ENCODE data around the gene CRIP1.

Gene CRIP1

DNA sequence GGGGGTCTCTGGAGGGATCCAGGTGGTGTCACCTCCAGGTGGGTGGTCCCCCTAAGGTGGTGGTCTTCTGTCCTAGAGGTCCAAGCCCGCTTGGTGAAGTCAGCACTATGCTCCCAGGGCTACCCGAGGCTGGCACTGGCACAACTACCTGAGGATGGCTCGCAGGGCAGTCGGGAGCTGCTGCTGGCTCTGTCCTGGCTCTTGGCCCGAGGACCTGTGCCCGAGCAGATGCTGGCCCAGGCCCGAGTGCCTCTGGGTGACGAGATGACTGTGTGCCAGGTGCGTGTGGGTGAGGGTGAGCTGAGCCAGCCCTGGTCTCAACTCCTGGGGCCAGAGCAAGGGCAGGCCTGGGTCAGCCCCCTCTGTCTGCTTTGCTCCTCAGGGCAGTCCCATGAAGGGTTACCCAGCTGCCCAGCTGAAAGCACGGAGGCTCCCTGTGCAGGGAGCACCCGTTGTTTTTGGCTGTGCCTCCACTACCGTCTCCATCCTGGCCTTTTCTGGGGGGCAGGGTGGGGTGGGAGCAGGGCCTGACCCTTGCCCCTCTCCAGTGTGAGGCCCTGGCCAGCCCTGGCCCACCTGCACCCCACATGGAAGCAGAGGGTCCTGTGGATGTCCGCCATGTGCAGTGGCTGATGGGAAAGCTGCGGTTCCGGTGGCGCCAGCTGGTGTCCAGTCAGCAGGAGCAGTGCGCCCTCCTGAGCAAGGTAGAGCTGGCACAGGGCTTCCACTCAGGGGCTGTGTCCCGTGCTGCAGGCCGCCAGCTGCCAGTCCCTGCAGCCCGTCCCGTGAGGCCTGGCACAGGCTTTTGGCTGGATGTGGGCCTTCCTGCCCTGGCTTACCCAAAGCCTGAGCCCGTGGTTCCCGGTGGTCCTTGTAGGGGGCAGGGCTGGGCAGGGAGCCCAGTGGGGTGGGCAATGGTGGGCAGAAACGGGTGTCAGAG is 5.6 kb downstream of the CRIP1 start:
- DNase-seq (ENCODE audit: low read depth in 3 of 3), result no peak

DNA sequence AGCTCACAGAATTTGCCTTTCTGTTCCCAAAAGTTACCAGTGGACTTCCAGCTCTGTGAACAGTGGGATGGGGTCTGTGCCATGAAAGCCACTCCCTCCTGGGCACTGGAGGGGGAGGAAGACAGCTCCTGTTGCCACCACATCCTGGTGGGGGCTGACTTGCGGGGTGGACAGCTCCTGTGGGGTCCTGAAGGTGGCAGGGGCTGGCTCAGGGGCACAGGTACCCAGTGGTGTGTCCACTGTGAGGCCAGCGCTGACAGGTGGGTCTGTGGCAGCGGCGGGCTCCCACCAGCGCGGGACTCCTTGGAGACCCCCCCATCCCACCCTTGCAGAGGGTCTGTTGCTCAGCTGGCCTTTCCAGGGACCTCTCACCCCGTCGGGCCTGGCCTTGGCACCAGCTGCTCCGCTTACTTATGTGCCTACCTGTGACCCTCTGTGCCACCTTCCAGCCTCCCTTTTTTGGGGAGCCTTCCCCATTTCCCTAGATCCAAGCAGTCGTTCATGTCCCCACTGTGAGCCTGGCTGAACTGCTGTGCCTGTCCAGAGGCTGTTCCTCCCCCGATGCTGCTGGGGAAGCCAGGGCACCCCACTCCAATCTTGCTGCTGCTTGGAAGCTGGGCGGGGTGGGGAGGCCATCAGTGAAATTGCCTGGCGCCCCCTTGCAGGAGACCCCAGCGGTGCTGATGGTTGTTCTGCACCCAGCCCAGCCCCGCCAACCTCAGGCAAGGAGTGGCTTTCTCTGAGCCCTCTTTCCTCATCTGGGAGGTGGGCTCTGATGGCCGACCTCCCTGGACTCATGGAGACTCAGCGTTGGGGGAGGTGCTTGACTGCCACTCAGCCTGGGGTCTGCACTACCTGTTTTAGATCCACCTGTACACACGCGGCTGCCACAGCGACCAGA is 6.5 kb downstream of the CRIP1 start:
- no peak for DNase-seq (ENCODE audit: low read depth in 3 of 3)

DNA sequence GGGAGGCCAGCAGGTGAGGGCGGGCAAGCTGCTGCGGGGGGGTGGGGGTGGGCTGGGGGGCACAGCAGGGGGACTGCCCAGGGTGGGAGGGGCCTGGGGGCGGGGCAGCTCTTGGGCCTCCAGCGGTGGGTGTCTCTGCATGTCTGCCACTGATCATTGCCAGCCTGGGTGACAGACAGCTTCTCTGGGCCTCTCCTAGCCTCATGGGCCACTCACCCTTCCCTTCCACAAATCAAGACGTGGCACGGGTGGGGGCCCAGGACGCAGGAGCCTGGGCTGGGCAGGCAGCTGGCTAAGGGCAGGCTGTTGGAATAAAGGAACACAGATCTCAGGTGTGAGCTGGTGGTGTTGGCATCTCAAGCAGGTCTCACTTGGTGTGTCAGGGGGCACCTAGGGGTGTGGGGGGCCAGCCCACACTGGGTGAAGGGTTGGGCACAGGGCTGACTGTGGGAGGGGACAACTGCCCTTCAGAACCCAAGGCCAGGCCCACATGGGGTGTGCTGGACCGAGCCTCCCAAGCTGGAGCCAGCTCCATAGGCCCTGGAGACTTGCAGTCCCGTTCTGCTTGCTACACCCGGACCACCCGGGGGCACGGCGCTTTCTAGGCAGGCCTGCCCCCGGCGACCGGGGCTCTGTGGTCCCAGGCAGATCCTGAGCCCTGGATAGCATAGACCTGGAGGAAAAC is 7.4 kb downstream of the CRIP1 start:
- no peak for DNase-seq (ENCODE audit: low read depth in 3 of 3)

DNA sequence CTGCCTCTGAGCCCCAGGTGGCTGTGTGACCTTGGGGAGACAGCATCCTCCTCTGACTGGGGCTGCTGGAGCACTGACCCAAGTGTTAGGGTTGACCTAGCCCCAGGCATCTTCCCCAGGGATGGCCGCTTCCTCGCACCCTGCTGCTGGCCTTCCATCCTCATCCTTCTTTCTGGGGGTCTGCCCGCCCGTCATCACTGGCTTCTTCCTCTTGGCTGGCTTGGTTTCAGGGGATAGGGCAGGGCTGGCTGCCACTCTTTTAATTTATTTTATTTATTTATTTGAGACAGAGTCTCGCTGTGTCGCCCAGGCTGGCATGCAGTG is 7.9 kb downstream of the CRIP1 start:
- DNase-seq (ENCODE audit: low read depth in 3 of 3), result no peak

DNA sequence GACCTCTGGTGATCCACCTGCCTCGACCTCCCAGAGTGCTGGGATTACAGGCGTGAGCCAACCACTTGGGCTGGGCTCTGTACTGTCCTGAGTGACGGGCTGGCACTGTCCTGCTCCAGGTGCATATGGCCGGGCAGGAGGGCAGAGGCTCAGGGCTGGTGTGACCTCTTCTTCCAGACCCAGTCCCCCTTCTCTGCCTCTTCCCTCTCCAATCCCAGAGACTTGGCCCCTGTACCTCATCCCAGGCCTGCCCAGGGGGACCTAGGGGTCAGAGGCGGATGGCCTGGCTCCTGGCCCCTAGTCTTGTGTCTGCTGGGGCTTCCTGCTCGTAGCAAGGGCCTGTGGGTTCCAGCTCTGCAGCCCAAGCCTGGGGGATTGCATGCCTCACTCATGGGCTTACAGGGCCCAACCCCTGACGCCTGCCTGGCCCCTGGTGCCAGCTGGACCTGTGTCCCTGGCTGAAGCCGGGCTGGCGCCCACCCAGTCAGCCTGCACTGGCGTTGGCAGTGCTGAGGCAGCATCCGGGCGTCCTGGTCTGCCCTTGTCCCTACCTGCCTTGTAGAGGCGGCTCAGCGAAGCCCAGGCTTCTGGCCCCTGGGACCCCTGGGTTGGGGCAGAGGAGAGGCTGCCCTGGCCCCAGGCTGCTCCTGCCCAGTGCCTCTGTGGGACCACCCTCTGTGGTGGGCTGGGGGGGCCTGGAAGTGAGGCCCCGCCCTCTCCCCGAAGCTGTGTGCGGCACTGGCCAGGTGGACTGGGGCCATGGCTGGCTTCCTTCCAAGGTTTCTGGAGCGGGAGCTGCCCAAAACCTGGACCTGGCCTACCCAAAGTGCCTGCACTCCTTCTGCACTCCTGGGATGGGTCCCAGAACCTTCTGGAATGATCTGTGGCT is 8.7 kb downstream of the CRIP1 start:
- DNase-seq (ENCODE audit: low read depth in 3 of 3), result no peak

DNA sequence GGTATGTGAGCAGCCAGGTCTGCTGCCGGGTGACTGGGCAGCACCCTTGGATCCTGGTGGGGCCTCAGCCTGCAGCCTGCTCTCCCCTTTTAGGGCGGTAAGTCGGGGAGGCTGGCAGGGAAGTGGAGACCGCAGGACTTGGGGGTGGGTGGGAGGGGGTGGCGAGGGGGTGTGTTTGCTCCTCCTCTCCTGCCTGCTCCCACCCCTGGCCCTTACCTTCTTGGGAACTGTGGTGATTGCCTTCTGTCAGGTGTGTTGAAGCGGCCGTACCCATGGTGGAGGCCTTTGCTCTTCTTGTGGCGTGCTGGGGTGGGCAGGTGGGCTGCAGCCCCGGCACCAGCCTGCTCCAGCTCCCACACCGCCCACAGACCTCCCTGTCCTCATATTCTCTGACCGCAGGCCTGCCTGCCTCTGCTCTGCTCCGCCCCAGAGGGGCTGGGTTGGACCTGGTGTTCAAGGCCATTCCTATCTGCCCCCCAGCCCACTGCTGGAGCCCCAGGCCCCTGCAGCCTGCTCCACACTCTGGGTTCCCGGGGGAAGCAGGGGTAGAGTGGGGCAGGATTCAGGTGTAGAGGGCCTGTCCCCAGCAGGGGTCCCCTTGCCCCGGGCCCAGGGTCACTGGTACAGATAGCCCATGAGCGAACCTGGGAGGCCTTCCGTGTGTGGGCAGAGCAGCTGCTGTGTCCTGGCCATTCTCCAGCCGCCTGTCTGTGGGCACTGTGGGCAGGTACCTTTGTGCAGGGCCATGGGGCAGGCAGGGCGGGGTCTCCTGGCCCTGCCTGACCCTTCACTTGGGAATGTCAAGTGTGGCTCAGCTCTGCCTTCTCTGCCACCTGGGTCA is 9.5 kb downstream of the CRIP1 start:
- no peak for DNase-seq (ENCODE audit: low read depth in 3 of 3)

DNA sequence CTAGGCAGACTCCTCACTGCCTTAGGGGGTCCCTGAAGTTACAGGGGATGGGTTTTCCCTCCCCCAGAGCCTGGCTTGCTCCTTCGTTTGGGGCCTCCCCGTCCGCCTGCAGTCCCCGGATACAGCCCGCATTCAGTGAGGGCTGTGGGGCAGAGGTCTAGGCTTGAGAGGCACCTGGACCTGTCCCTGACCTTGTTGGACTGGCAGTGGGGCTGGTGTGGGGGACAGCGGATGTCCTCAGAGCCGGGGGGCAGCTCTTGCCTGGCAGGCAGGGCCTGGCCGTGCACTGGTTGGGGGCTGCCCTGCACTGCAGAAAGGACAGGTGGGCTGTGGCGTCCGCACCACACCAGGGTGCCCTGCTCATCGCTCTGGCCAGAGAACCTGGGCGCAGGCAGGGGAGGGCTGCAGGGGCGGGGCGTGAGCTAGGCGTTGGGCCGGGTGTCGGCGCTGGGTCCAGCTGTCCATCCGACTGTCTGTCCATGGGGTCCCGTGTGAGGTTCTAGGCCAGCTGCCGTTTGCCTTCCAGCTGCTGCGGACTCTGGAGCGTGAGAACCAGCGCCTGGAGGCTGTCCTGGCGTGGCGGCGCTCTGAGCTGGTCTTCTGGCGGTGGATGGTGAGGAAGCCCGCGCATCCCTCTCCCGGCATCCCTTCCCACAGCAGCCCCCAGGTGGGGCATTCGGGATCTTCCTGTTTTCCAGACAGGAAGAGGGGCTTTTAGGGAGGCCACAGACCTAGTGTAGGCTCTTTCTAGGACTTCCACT is 10.3 kb downstream of the CRIP1 start:
- DNase-seq (ENCODE audit: low read depth in 3 of 3), result no peak

DNA sequence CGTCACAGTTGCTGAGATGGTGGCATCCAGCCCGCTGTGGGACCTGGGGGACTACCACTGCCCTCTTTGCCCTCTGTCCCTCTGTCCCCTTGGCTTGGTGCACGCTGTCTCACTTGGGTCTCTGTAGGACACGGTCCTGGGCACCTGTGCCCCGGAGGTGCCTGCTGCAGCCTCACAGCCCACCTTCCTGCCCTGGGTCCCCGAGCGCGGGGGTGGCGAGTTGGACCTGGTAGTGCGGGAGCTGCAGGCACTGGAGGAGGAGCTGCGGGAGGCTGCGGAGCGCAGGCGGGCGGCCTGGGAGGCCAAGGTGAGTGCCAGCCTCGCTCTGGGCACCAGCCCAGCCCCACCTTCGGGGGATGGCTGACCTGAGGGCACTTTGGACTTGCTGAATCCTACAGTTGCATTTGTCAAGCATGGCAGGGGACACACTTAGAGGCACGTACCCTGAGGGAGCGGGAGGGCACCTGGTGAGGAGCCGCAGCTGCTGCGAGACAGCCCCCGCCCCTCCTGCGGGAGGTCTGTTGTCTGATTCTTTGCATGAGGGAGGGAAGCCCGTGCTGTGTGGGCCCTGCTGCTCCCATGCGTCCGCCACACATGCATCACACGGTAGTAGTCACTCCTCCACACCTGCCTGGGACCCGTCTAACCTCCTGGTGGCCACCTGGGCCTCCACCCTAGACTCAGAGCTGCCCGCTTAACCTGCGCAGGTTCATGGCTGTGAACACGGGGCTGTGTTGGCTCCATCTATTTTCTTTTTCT is 11.2 kb downstream of the CRIP1 start:
- no peak for DNase-seq (ENCODE audit: low read depth in 3 of 3)

DNA sequence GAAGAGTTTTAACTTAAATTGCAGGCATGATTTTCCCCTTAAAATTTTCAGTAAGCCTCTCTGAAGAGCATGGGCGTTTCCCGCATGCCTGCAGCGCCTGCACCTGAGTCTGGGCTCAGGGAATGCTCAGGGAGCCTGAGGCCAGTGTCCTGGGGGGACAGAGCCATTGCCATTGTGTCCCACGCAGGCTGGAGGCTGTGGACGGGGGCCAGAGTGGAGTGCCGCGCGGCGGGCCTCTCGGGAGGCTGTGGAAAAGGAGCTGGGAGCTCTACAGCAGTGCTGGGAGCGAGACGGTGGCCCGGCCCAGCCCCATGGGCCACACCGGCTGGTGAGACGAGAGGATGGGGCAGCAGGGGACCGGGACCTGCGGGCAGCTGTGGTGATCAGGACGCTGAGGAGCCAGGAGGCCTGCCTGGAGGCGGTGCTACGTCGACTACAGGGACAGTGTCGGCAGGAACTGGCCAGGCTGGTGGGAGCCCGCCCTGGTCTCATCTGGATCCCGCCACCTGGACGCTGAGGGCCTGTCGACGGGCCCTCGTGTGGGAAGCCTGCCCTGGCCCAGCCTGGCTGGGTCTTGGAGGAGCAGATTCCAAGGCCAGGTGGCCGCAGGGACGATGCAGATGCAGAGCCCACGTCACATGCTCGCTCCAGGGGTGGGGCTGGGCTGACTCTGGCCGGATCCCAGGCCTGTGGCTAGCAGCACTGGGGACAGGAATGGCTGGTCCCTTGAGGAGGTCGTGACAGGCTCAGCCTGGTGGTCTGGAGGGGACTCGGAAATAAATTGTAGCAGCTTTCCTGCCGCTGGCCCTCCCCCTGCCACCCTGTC is 12.0 kb downstream of the CRIP1 start:
- no peak for DNase-seq (ENCODE audit: low read depth in 3 of 3)

DNA sequence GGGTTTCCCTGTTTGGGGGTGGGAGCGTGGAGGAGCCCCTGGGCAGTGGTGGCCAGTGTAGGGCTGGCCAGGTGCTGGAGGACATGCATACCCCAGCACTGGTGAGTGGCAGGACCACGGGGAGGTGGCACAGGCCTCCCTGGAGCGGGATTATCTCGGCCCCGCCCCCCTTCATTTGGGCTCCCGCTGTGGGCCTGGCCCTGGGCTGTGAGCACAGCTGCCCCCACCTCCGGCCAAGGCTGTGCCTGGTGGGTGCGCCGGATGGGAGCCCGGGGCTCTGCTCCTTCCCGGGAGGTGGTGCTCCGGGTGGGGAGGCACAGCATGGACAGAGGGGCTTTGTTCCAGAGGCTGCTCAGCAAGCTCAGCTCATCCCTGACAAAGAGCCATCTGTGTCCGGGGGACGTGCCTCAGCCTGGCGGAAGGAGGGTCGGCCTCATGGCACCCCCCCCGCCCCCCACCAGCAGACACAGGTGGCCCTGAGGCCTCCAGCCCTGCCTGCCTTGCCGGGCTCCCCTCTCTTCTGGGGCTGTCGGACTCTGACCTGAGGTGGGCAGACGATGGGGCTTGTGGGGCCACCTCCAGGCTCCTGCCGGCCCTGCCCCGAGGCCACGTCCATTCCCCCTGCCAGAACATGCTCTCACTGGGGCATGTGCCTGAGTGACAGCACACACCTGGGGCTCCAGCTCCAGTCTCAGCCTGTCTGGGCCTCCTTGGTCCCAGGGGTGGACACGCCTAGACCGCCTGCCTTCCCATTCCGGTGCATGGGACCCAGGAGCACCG is 12.8 kb downstream of the CRIP1 start:
- DNase-seq (ENCODE audit: low read depth in 3 of 3), result no peak

DNA sequence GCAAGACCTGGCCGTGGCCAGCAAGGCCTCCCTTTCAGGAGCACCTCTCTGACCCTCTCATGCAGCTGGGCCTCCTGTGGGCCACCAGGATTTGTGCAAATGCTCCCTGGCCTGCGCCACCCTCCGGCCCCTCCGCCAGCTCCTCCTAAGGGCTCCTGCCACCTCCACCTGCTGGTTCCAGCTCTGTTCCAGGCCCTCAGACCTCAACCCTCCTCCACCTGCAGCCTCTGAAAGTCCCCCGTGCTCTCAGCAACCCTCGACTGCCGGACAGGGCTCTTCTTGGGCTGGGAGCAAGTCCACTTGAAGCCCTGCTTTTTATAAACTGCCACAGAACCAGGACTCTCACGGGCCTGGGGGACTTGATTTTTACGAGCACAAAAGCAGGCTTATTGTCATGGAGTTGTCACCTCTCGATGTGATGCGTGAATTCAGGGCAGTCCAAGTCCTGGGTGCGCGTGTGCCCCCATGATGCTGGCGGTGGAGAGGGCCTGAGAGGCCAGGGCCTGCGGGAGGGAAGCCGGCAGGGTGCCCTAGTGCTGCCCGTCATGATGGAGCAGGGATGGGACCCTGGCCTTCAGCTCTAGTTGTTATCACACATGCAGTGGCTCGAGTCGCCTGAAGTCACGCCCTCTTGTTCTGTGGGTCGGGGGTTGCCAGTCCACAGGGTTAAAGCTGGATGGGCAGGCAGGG is 13.5 kb downstream of the CRIP1 start:
- DNase-seq (ENCODE audit: low read depth in 3 of 3), result no peak

DNA sequence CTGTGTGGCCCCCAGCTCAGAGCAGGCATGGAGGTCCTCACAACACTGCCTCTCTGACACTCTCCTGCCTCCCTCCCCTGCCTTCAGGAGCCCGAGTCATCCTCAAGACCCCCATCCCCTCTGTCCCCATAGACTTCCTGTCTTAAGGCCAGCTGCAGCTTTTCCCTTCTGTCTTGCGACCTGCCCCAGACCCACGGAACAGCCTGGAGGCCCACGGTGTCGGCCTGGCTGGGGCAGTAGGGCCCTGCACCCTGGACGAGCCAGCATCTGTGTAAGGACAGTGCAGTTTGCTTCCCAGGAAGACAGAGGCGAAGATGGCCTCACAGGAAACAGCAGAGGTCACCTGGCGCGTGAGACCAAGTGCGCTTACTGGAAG is 14.0 kb downstream of the CRIP1 start:
- DNase-seq (ENCODE audit: low read depth in 3 of 3), result no peak

DNA sequence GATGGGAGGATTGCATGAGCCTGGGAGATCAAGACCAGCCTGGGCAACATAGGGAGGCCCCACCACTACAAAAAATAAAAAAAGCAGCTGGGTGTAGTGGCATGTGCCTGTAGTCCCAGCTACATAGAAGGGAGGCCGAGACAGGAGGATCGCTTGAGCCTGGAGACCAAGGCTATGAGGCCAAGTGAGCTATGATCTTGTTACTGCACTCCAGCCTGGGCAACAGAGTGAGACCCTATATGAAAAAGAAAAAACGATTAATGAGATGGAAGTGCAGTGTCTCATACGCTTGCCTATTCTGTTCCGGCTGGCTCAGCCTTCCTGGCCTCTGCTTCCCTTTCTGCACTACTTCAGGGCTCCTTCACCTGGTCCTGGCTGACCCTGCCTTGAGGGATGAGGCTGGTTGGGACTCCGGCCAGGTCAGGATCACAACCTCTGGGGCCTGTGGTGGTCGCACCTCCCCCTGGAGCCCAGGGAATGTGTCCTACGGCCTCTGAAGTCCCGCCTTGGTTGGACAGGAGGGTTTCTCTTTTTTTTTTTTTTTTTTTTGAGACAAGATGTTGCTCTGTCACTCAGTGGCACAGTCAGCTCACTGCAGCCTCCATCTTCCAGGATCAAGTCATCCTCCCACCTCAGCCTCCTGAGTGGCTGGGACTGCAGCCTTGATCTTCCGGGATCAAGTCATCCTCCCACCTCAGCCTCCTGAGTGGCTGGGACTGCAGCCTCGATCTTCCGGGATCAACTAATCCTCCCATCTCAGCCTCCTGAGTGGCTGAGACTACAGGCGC is 15.0 kb downstream of the CRIP1 start:
- DNase-seq (ENCODE audit: low read depth in 3 of 3), result no peak

DNA sequence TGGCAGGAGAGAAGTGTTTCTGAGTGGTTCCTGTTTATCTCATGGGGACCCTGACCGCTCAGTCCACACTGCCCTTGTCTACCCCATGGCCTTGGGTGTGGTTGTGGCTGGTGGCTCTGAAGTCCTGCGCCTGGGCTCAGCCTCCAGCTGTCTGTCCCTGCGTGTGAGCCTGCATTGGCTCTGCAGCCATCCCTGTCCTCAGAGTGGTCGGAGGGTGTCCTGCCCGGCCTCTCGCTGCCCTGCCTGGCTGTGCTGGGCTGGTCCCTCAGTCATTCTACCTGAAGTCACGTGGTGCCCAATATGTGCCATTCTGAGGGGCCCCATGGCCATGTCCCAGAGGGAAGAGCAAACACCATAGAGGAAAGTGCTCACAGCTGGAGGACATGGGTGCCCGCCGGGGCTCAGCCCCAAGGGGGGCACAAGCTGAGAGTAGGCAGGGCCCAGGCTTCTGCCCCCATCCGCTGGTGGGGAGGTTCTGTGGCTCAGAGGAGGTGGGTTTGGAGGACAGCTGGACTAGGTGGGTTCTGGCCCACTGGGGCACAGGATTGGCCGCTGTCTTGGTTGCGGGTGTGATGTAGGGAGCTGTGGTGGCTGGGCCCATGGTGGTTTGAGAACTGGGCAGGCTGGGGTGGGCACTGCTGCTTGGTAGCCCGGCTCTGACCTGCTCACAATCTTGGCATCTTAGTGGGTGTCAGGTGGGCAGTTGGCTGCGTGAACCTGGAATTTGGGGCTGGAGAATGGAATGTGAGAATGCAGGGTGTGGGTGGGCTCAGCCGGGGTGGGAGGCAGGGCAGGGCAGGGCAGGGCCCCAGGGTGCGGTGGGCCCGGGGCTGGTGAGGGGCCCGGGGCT is 16.0 kb downstream of the CRIP1 start:
- no peak for DNase-seq (ENCODE audit: low read depth in 3 of 3)

DNA sequence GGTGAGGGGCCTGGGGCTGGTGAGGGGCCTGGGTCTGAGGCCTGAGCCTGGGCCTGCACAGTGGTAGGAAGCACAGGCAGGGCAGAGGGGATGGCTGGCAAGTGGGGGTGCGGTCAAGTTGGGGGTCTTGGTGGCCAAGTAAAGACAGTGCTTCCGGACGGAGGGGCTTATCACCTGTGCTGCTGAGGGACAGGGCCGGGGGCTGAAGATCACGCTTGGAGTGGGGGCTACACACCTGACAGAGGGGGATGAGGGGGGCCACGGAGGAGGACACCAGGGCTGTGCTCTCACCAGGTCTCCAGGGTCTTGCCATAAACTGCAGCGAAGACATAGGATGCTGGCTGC is 16.6 kb downstream of the CRIP1 start:
- DNase-seq (ENCODE audit: low read depth in 3 of 3), result no peak

Measured in stimulated activated CD4-positive, alpha-beta T cell treated with anti-CD3 and anti-CD28 coated beads, TNF-alpha, amount 100 ng/mL, for 4 hours (primary cell).